ENCODE data around the gene EEIG1.
A peak's percentile ranks its signal among the peaks of the same experiment; 100 is the strongest.

Gene EEIG1

GRCh38 chr9:127959841-127960409, 20.9 kb downstream of the EEIG1 start:
- DNase-seq (ENCODE audit: low read depth): no peak

GRCh38 chr9:127959398-127959797, 21.4 kb downstream of the EEIG1 start:
- DNase-seq (ENCODE audit: low read depth): no peak

GRCh38 chr9:127958728-127959127, 22.1 kb downstream of the EEIG1 start:
- no peak for DNase-seq (ENCODE audit: low read depth)

- peak; percentile 72 for DNase-seq (ENCODE audit: low read depth)
Measured at GRCh38 chr9:127955294-127956015, 25.3 kb downstream of the EEIG1 start.

- no peak for DNase-seq (ENCODE audit: low read depth)
Measured at GRCh38 chr9:127954831-127955293, 25.9 kb downstream of the EEIG1 start.

- DNase-seq (ENCODE audit: low read depth): no peak
Measured at GRCh38 chr9:127953768-127954505, 26.9 kb downstream of the EEIG1 start.

- DNase-seq (ENCODE audit: low read depth): no peak
Measured at GRCh38 chr9:127953154-127953553, 27.6 kb downstream of the EEIG1 start.

- no peak for DNase-seq (ENCODE audit: low read depth)
Measured at GRCh38 chr9:127950513-127951289, 30.1 kb downstream of the EEIG1 start.

GRCh38 chr9:127949827-127950512, 30.8 kb downstream of the EEIG1 start:
- DNase-seq (ENCODE audit: low read depth): no peak

- DNase-seq (ENCODE audit: low read depth): no peak
Measured at GRCh38 chr9:127947841-127948710, 32.7 kb downstream of the EEIG1 start.

GRCh38 chr9:127946728-127947127, 34.1 kb downstream of the EEIG1 start:
- no peak for DNase-seq (ENCODE audit: low read depth)

GRCh38 chr9:127945942-127946341, 34.8 kb downstream of the EEIG1 start:
- DNase-seq (ENCODE audit: low read depth): no peak

- no peak for DNase-seq (ENCODE audit: low read depth)
Measured at GRCh38 chr9:127945338-127945737, 35.5 kb downstream of the EEIG1 start.

- no peak for DNase-seq (ENCODE audit: low read depth)
Measured at GRCh38 chr9:127944586-127945218, 36.1 kb downstream of the EEIG1 start.

- DNase-seq (ENCODE audit: low read depth): peak; percentile 65
Measured at GRCh38 chr9:127943731-127944144, 37.1 kb downstream of the EEIG1 start.

GRCh38 chr9:127943011-127943662, 37.7 kb downstream of the EEIG1 start:
- DNase-seq (ENCODE audit: low read depth): no peak

GRCh38 chr9:127942216-127943010, 38.4 kb downstream of the EEIG1 start:
- no peak for DNase-seq (ENCODE audit: low read depth)

GRCh38 chr9:127941961-127942215, 38.9 kb downstream of the EEIG1 start:
- DNase-seq (ENCODE audit: low read depth): no peak

Measured in activated T-cell treated with anti-CD3 and anti-CD28 coated beads for 1 hour (primary cell).